B cell (primary cell): ENCODE results near the gene CEP85L. TPM values are rescaled to one million over a fixed set of nuclear protein-coding genes. Genes with fewer than 3 reads are reported as not detected.

Source experiments
- ATAC-seq: fragments of 200-7000 bp; cut with Tn5 transposase; one replicate; pipeline ENCODE4 v1.10.0; 2021; ENCODE audit warnings: low read depth, mild to moderate bottlenecking, moderate number of reproducible peaks, moderate library complexity
- CTCF ChIA-PET: fragments of 350-600 bp; sonication (Branson Sonifier 250); formaldehyde crosslinking; loops from one replicate; lab custom pipeline; 2021; ENCODE audit warnings: antibody characterized with exemption, inconsistent platforms; lab: Charles Lee
- POLR2A ChIA-PET: fragments of 350-600 bp; sonication (Branson Sonifier 250); formaldehyde crosslinking; loops from one replicate; lab custom pipeline; 2021; ENCODE audit warnings: antibody characterized with exemption; lab: Charles Lee
- DNase-seq: peaks from one replicate; pipeline ENCODE4 v3.0.0; 2013
- H2AFZ ChIP-seq: 2 replicates; pipeline ENCODE4 v1.6.1; 2012; ENCODE audit warnings: mild to moderate bottlenecking, low read depth, low read length; ENCODE audit not compliant: insufficient read depth, poor library complexity, severe bottlenecking
- H3K27ac ChIP-seq, 2 donors: 1 replicate in 1 of 2; 2 replicates in 1 of 2; pipeline ENCODE4 v1.5.1; 2012 to 2013; ENCODE audit warnings: low read length in 2 of 2, mild to moderate bottlenecking in 2 of 2, moderate library complexity in 1 of 2
- H3K27me3 ChIP-seq, 4 experiments: fragments of 200-600 bp in 1 of 4; sonication (generic) in 1 of 4; replicated peaks in 1 of 4; 1 replicate in 2 of 4; 2 replicates in 2 of 4; pipeline versions ENCODE4 v1.6.1 to v1.7.0; 2013 to 2016; ENCODE audit warnings: low read length in 3 of 4, mild to moderate bottlenecking in 2 of 4, mixed read lengths in 1 of 4, moderate library complexity in 1 of 4; ENCODE audit not compliant: insufficient read depth in 4 of 4, control insufficient read depth in 3 of 4; ENCODE audit errors: control extremely low read depth in 1 of 4
- H3K36me3 ChIP-seq, 2 experiments: replicated peaks in 1 of 2; 1 replicate in 1 of 2; 2 replicates in 1 of 2; pipeline versions ENCODE4 v1.6.1 to v1.7.1; 2013; ENCODE audit warnings: low read length in 1 of 2; ENCODE audit not compliant: insufficient read depth in 2 of 2, control insufficient read depth in 1 of 2; ENCODE audit errors: control extremely low read depth in 1 of 2, extremely low read depth in 1 of 2
- H3K4me1 ChIP-seq, 2 donors: fragments of 200-600 bp in 1 of 2; sonication (generic) in 1 of 2; 1 replicate in 1 of 2; 2 replicates in 1 of 2; pipeline versions ENCODE4 v1.5.1 to v1.6.1; 2013 to 2017; ENCODE audit warnings: low read length in 2 of 2; ENCODE audit not compliant: control insufficient read depth in 2 of 2, insufficient read depth in 2 of 2
- H3K4me2 ChIP-seq: replicated peaks from 2 replicates; pipeline ENCODE3; 2012; ENCODE audit warnings: mild to moderate bottlenecking, low read depth, low read length; ENCODE audit not compliant: poor library complexity, severe bottlenecking
- H3K4me3 ChIP-seq, 5 experiments: fragments of 200-600 bp in 1 of 5; sonication (generic) in 1 of 5; 1 replicate in 3 of 5; 2 replicates in 2 of 5; pipeline versions ENCODE4 v1.5.1 to v1.7.0; 2011 to 2016; ENCODE audit warnings: low read length in 4 of 5, mild to moderate bottlenecking in 4 of 5, low read depth in 2 of 5, control low read depth in 1 of 5, moderate library complexity in 1 of 5; ENCODE audit not compliant: insufficient read depth in 1 of 5; ENCODE audit errors: control extremely low read depth in 1 of 5, extremely low read depth in 1 of 5
- H3K79me2 ChIP-seq: fragments of 200-600 bp; sonication (generic); one replicate; pipeline ENCODE4 v1.6.0; 2016; ENCODE audit warnings: low read length; ENCODE audit not compliant: control insufficient read depth, insufficient read depth
- H3K9ac ChIP-seq: fragments of 200-600 bp; sonication (generic); 2 replicates; pipeline ENCODE4 v1.6.1; 2017; ENCODE audit warnings: mild to moderate bottlenecking, low read length, moderate library complexity
- H3K9me3 ChIP-seq, 3 donors: one replicate each; pipeline versions ENCODE4 v1.6.1 to v1.7.1; 2013; ENCODE audit warnings: low read length in 2 of 3; ENCODE audit not compliant: control insufficient read depth in 2 of 3, insufficient read depth in 1 of 3; ENCODE audit errors: control extremely low read depth in 1 of 3
- H4K20me1 ChIP-seq: 2 replicates; pipeline ENCODE4 v1.6.0; 2012; ENCODE audit warnings: mild to moderate bottlenecking, low read length; ENCODE audit not compliant: insufficient read depth, control insufficient read depth, poor library complexity, severe bottlenecking
- H3K27ac Mint-ChIP-seq: one replicate; pipeline ENCODE4 v1.8.0; 2021; ENCODE audit warnings: mixed read lengths
- H3K27me3 Mint-ChIP-seq: one replicate; pipeline ENCODE4 v1.8.0; 2021; ENCODE audit warnings: mixed read lengths
- H3K4me1 Mint-ChIP-seq: one replicate; pipeline ENCODE4 v1.8.0; 2021; ENCODE audit warnings: mixed read lengths
- H3K4me3 Mint-ChIP-seq: one replicate; pipeline ENCODE4 v1.8.0; 2021; ENCODE audit warnings: mixed read lengths
- H3K9me3 Mint-ChIP-seq: one replicate; pipeline ENCODE4 v1.8.0; 2022; ENCODE audit warnings: mixed read lengths; ENCODE audit not compliant: insufficient read depth
- EZH2 ChIP-seq: IDR thresholded peaks from 2 replicates; pipeline ENCODE4 v1.6.1; 2012; ENCODE audit warnings: borderline replicate concordance, low read depth, mild to moderate bottlenecking, moderate library complexity, low read length; ENCODE audit not compliant: insufficient read depth, poor library complexity, severe bottlenecking
- WGBS: methylation state at CpG from one replicate; pipeline ENCODE4 v1.1.5; 2013; ENCODE audit warnings: missing lambda C conversion rate; ENCODE audit not compliant: insufficient coverage; 5-methylcytosine and 5-hydroxymethylcytosine counted together
- intact Hi-C: fragments of 100-400 bp; cut with micrococcal nuclease; formaldehyde crosslinking; loops from one replicate; pipeline ENCODE4 v1.10.0; 2022
- polyA plus RNA-seq: library from polyadenylated mRNA; depleted of rRNA; stranded (reverse); fragments of >200 nt; gene quantifications from 2 replicates; pipeline ENCODE4 v1.2.3, GENCODE V29; 2012
- total RNA-seq, 2 donors: library from RNA; stranded (reverse); fragments of 120-200 nt in 1 of 2; gene quantifications; 1 replicate in 1 of 2; 2 replicates in 1 of 2; pipeline versions ENCODE4 v1.2.3 to v1.2.4, GENCODE V29; 2013 to 2022
- TF ChIP-seq, protein P1 (sequence below): fragments of 200-600 bp; IDR thresholded peaks from one replicate; pipeline ENCODE4 v1.8.0; 2022; ENCODE audit warnings: antibody characterized with exemption, mild to moderate bottlenecking

The CEP85L gene
- total and polyA plus RNA-seq, 2 donors (not counting 1 experiment from before 2014, with no cell fraction given), result 7.6 to 32.1 TPM

GRCh38 chr6:118489990-118490389, 161.4 kb downstream of the CEP85L start:
- H3K27me3 ChIP-seq, result no peaks in the 10 kb centered on the region
- H3K27me3 Mint-ChIP-seq, result no peaks in the 10 kb centered on the region
- no peak overlapping the region for H3K4me2 ChIP-seq
- no peaks in the 10 kb centered on the region for H3K4me1 Mint-ChIP-seq
- ChIA-PET POLR2A (no interaction called here), CTCF (no interaction called here)
- no peak for ATAC-seq
- H3K27ac Mint-ChIP-seq, result no peak overlapping the region
- no peak for TF ChIP-seq EZH2
- TF ChIP-seq, protein P1, sequence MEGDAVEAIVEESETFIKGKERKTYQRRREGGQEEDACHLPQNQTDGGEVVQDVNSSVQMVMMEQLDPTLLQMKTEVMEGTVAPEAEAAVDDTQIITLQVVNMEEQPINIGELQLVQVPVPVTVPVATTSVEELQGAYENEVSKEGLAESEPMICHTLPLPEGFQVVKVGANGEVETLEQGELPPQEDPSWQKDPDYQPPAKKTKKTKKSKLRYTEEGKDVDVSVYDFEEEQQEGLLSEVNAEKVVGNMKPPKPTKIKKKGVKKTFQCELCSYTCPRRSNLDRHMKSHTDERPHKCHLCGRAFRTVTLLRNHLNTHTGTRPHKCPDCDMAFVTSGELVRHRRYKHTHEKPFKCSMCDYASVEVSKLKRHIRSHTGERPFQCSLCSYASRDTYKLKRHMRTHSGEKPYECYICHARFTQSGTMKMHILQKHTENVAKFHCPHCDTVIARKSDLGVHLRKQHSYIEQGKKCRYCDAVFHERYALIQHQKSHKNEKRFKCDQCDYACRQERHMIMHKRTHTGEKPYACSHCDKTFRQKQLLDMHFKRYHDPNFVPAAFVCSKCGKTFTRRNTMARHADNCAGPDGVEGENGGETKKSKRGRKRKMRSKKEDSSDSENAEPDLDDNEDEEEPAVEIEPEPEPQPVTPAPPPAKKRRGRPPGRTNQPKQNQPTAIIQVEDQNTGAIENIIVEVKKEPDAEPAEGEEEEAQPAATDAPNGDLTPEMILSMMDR, result no peak
- DNase-seq, result no peak
- peaks cover 3 to 29% of the 10 kb centered on the region in 2 experiments for H3K36me3 ChIP-seq
- H3K4me1 ChIP-seq, result no peaks in the 10 kb centered on the region
- H3K79me2 ChIP-seq, result no peaks in the 10 kb centered on the region
- intact Hi-C loops, result no loop called here
- H4K20me1 ChIP-seq, result no peaks in the 10 kb centered on the region
- H2AFZ ChIP-seq, result no peak overlapping the region
- H3K27ac ChIP-seq, result no peak overlapping the region
- peaks cover 1 to 11% (median 8%) of the 10 kb centered on the region in 3 donors for H3K9me3 ChIP-seq
- H3K9me3 Mint-ChIP-seq, result peaks cover 18% of the 10 kb centered on the region
- H3K4me3 ChIP-seq, result no peak overlapping the region
- no peak overlapping the region for H3K9ac ChIP-seq
- WGBS, result no CpG with 5 or more reads among the region's 3 CpGs
- H3K4me3 Mint-ChIP-seq, result no peak overlapping the region

- POLR2A ChIA-PET, result no interaction called here
- Histone ChIP-seq H3K9me3 (peaks cover 1 to 11% (median 8%) of the 10 kb centered on the region in 3 donors), H3K4me1 (no peaks in the 10 kb centered on the region), H3K4me3 (no peak overlapping the region), H4K20me1 (no peaks in the 10 kb centered on the region), H3K4me2 (no peak overlapping the region), H2AFZ (no peak overlapping the region), H3K79me2 (no peaks in the 10 kb centered on the region), H3K27me3 (no peaks in the 10 kb centered on the region), H3K9ac (no peak overlapping the region), H3K36me3 (peaks cover 3 to 29% of the 10 kb centered on the region in 2 experiments), H3K27ac (no peak overlapping the region)
- ATAC-seq, result no peak
- Mint-ChIP-seq H3K4me1 (no peaks in the 10 kb centered on the region), H3K27ac (no peak overlapping the region), H3K27me3 (no peaks in the 10 kb centered on the region), H3K9me3 (peaks cover 18% of the 10 kb centered on the region), H3K4me3 (no peak overlapping the region)
- intact Hi-C loops, result no loop called here
- CTCF ChIA-PET, result no interaction called here
- no peak for DNase-seq
- TF ChIP-seq EZH2, result no peak
- TF ChIP-seq, protein P1, result no peak
Observed at GRCh38 chr6:118488631-118489030, 162.8 kb downstream of the CEP85L start.
